Endodermal cell (in vitro differentiated cells): ENCODE data around the gene NUDT21. TPM values are rescaled to one million over a fixed set of nuclear protein-coding genes. Genes with fewer than 3 reads are reported as not detected.

Experiments
- DNase-seq: peaks from one replicate; pipeline ENCODE4 v3.0.0-alpha.2; 2017
- H3K27ac ChIP-seq: 2 replicates; pipeline ENCODE4 v1.5.1; 2013; ENCODE audit warnings: mild to moderate bottlenecking, low read depth, low read length, moderate library complexity
- H3K27me3 ChIP-seq: 2 replicates; pipeline ENCODE4 v1.6.1; 2013; ENCODE audit warnings: mild to moderate bottlenecking, low read length, moderate library complexity; ENCODE audit not compliant: insufficient read depth, control insufficient read depth, poor library complexity, severe bottlenecking
- H3K36me3 ChIP-seq: 2 replicates; pipeline ENCODE4 v1.7.0; 2013; ENCODE audit warnings: mild to moderate bottlenecking, low read length, moderate library complexity; ENCODE audit not compliant: control insufficient read depth, insufficient read depth
- H3K4me1 ChIP-seq: one replicate; pipeline ENCODE4 v1.7.0; 2013; ENCODE audit warnings: low read length; ENCODE audit not compliant: control insufficient read depth, insufficient read depth
- H3K4me3 ChIP-seq: 2 replicates; pipeline ENCODE4 v1.5.1; 2013; ENCODE audit warnings: mild to moderate bottlenecking, low read length, moderate library complexity
- H3K9ac ChIP-seq: 2 replicates; pipeline ENCODE4 v1.6.1; 2013; ENCODE audit warnings: mild to moderate bottlenecking, low read length, moderate library complexity; ENCODE audit not compliant: poor library complexity, severe bottlenecking; ENCODE audit errors: extremely low read depth
- H3K9me3 ChIP-seq: 2 replicates; pipeline ENCODE4 v1.6.1; 2013; ENCODE audit warnings: mild to moderate bottlenecking, low read length, moderate library complexity; ENCODE audit not compliant: control insufficient read depth
- H3K27ac Mint-ChIP-seq: 2 replicates; pipeline ENCODE4 v1.8.0; 2020; ENCODE audit warnings: mixed read lengths
- H3K27me3 Mint-ChIP-seq: 2 replicates; pipeline ENCODE4 v1.8.0; 2021; ENCODE audit warnings: mild to moderate bottlenecking, mixed read lengths; ENCODE audit not compliant: insufficient read depth
- H3K36me3 Mint-ChIP-seq: 2 replicates; pipeline ENCODE4 v1.8.0; 2020; ENCODE audit warnings: low read depth, mixed read lengths
- H3K4me1 Mint-ChIP-seq: 2 replicates; pipeline ENCODE4 v1.8.0; 2020; ENCODE audit warnings: mixed read lengths
- H3K4me3 Mint-ChIP-seq: 2 replicates; pipeline ENCODE4 v1.8.0; 2020; ENCODE audit warnings: mild to moderate bottlenecking, moderate library complexity, mixed read lengths
- H3K9me3 Mint-ChIP-seq: 2 replicates; pipeline ENCODE4 v1.8.0; 2020; ENCODE audit warnings: mild to moderate bottlenecking, mixed read lengths
- WGBS, 2 experiments: methylation state at CpG; one replicate each; pipeline versions ENCODE4 v1.1.5 to v1.1.7; 2013; ENCODE audit warnings: missing lambda C conversion rate in 2 of 2, mixed read lengths in 1 of 2; ENCODE audit not compliant: insufficient coverage in 1 of 2, insufficient read length in 1 of 2; 5-methylcytosine and 5-hydroxymethylcytosine counted together
- total RNA-seq, 2 donors: library from RNA; stranded (reverse); fragmentation: NEBNext Ultra II Directional in 1 of 2; extraction: Animal tissue kit (Norgen Biotek cat#: 25700) in 1 of 2; gene quantifications; 2 replicates in 1 of 2; 3 replicates in 1 of 2; pipeline ENCODE4 v1.2.1, GENCODE V29; 2021
- TF ChIP-seq, protein P1 (sequence below): fragments of 200-600 bp; sonication (generic); conservative IDR thresholded peaks from 2 replicates; pipeline ENCODE4 v1.5.0; 2021; ENCODE audit warnings: antibody characterized with exemption, mild to moderate bottlenecking

The NUDT21 gene
- total RNA-seq, 2 donors from 2014 or later = 177 to 185 TPM

- TF ChIP-seq, protein P1, sequence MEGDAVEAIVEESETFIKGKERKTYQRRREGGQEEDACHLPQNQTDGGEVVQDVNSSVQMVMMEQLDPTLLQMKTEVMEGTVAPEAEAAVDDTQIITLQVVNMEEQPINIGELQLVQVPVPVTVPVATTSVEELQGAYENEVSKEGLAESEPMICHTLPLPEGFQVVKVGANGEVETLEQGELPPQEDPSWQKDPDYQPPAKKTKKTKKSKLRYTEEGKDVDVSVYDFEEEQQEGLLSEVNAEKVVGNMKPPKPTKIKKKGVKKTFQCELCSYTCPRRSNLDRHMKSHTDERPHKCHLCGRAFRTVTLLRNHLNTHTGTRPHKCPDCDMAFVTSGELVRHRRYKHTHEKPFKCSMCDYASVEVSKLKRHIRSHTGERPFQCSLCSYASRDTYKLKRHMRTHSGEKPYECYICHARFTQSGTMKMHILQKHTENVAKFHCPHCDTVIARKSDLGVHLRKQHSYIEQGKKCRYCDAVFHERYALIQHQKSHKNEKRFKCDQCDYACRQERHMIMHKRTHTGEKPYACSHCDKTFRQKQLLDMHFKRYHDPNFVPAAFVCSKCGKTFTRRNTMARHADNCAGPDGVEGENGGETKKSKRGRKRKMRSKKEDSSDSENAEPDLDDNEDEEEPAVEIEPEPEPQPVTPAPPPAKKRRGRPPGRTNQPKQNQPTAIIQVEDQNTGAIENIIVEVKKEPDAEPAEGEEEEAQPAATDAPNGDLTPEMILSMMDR = no peak
- Histone ChIP-seq H3K4me3 (no peak overlapping the region), H3K9me3 (no peaks in the 10 kb centered on the region), H3K9ac (no peak overlapping the region), H3K27me3 (no peaks in the 10 kb centered on the region), H3K4me1 (no peaks in the 10 kb centered on the region), H3K27ac (no peak overlapping the region), H3K36me3 (peaks cover 54% of the 10 kb centered on the region)
- DNase-seq = no peak
- Mint-ChIP-seq H3K4me1 (peaks cover 16% of the 10 kb centered on the region), H3K36me3 (peaks cover 47% of the 10 kb centered on the region), H3K27me3 (no peaks in the 10 kb centered on the region), H3K27ac (no peak overlapping the region), H3K4me3 (no peak overlapping the region), H3K9me3 (no peaks in the 10 kb centered on the region)
- 44 to 76% methylated on average over 3 to 5 of the region's 5 CpGs for WGBS, 2 experiments
These were observed 37.8 kb downstream of the NUDT21 start for GRCh38 chr16:56413381-56413780.

DNA sequence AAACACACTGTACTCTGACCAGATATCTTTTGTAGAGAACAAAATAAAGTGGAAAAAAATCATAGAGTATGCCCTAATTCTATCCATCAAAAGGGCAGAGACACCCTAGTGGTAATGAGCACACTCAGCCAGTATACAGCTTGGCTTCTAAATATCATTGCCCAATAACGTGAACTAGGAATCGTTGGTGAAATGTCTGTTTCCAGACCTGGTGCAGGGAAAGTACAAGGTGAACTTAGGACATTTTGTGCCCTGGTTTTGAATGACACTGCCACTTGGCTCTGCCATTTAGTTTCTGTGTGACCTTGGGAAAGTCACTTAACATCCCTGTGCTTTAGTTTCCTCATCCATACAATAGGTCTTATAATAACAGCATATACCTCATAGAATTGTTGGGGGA is 39.5 kb downstream of the NUDT21 start:
- H3K4me1 ChIP-seq = no peaks in the 10 kb centered on the region
- no peak overlapping the region for H3K9ac ChIP-seq
- H3K27me3 Mint-ChIP-seq = no peaks in the 10 kb centered on the region
- 97 to 100% methylated on average over 2 of the region's 2 CpGs for WGBS, 2 experiments
- peaks cover 16% of the 10 kb centered on the region for H3K4me1 Mint-ChIP-seq
- H3K27me3 ChIP-seq = no peaks in the 10 kb centered on the region
- H3K27ac Mint-ChIP-seq = no peak overlapping the region
- no peak overlapping the region for H3K27ac ChIP-seq
- no peaks in the 10 kb centered on the region for H3K9me3 Mint-ChIP-seq
- no peak overlapping the region for H3K4me3 Mint-ChIP-seq
- H3K4me3 ChIP-seq = no peak overlapping the region
- H3K9me3 ChIP-seq = no peaks in the 10 kb centered on the region
- H3K36me3 Mint-ChIP-seq = peaks cover 56% of the 10 kb centered on the region
- H3K36me3 ChIP-seq = peaks cover 67% of the 10 kb centered on the region
- TF ChIP-seq, protein P1 = no peak
- DNase-seq = no peak

- Mint-ChIP-seq H3K27ac (no peak overlapping the region), H3K27me3 (no peaks in the 10 kb centered on the region), H3K4me1 (peaks cover 16% of the 10 kb centered on the region), H3K36me3 (peaks cover 56% of the 10 kb centered on the region), H3K9me3 (no peaks in the 10 kb centered on the region), H3K4me3 (no peak overlapping the region)
- Histone ChIP-seq H3K4me1 (no peaks in the 10 kb centered on the region), H3K4me3 (no peak overlapping the region), H3K9ac (no peak overlapping the region), H3K27me3 (no peaks in the 10 kb centered on the region), H3K36me3 (peaks cover 67% of the 10 kb centered on the region), H3K9me3 (no peaks in the 10 kb centered on the region), H3K27ac (no peak overlapping the region)
- DNase-seq = no peak
- TF ChIP-seq, protein P1 = no peak
- WGBS, 2 experiments = 94 to 100% methylated on average over 1 to 5 of the region's 5 CpGs
These were observed 40.0 kb downstream of the NUDT21 start for GRCh38 chr16:56411123-56411522.
